KBM-7 (cell line): ENCODE data around the gene RASGRF1.

ENCODE experiments used
- DNase-seq: peaks from one replicate; pipeline ENCODE4 v3.0.0-alpha.2; 2015
- in situ Hi-C: fragments of 300-500 bp; cut with MboI; formaldehyde crosslinking; loops from 2 replicates; pipeline ENCODE4 v1.14.3; 2020; ENCODE audit warnings: low sequenced_read_pairs, low pct_unique_long_range_greater_than_20kb, mixed read lengths

RASGRF1 gene

GRCh38 chr15:79101866-79102581 lies 11.4 kb upstream of the RASGRF1 start:
- in situ Hi-C loops = no loop called here
- no peak for DNase-seq

DNA sequence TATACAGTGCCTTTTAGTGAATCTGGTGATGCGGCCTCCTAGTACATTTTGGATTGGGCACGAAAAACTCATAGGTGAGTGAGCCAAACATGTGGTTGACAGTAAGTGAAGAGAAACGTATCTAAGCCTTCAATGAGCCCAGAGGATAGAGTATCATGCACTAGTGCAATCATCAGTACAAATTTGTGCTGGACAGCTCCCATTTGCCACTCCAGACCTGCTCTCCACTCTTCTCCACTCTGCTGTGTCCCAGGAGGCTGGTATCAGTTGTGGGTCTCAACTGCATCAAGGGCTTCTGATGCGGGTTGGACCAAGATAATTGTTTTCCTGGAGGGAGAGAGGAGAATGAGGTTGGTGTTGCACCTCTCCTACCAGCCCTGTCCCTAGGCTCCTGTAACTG lies 9.1 kb upstream of the RASGRF1 start:
- in situ Hi-C loops = no loop called here
- no peak for DNase-seq

- in situ Hi-C loops = no loop called here
- DNase-seq = no peak
Measured at GRCh38 chr15:79094611-79095021, 4.0 kb upstream of the RASGRF1 start.

GRCh38 chr15:79093352-79093935 lies 2.9 kb upstream of the RASGRF1 start:
- in situ Hi-C loops = no loop called here
- no peak for DNase-seq

- in situ Hi-C loops = no loop called here
- DNase-seq = no peak
Measured at GRCh38 chr15:79092382-79092781, 1.8 kb upstream of the RASGRF1 start.

GRCh38 chr15:79091204-79091867 lies 756 bp upstream of the RASGRF1 start:
- DNase-seq = peak; percentile 15
- in situ Hi-C loops = no loop called here

DNA sequence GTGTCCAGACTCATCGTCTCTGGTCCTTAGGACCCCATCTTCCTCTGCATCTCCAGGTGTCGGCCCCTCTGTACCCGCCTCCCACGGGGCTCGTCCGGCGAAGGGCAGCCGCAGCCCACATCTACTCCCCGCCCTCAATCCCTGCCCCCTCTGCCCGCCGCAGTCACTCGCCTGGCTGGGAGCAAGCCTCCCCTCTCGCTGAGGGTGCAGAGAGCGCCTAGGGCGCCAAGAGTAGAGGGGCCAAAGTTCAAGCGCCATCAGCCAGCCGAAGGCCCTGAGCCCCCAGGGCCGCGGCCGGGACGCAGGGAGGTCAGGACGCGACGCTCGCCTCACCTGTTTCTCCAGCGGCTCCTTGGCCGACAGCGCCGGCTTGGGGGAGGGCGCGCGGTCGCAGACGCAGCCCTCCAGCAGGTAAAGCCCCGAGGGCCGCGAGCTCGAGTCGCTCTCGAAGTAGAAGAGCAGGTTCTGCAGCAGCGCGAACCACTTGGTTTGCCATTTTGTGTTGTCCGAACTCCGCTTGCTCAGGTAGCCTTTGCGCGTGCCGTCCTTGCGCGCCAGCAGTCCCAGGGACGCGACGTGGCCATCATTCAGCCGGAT lies 592 bp downstream of the RASGRF1 start:
- DNase-seq = no peak
- in situ Hi-C loops = no loop called here

- no peak for DNase-seq
- in situ Hi-C loops = no loop called here
Measured at GRCh38 chr15:79089331-79089889, 1.2 kb downstream of the RASGRF1 start.

GRCh38 chr15:79088426-79089205 lies 2.0 kb downstream of the RASGRF1 start:
- in situ Hi-C loops = no loop called here

DNA sequence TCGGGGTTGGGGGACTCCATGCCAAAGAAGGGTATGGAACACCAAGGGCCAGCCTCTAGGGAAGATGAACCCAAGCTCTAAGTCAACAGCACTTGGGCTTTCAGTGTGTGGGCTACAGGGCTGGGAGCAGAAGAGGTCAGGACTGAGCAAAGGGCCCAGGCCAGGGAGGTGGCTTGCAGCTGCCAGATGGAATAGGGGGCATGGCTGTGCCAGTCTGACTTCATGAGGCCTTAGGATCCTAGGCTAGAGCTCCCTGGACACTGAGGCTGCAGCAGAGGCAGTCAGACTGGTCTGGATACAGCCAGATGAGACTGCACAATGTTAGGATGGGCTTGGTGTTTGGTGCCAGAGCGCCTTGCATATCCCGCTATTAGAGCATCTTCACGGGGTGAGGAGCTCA lies 3.8 kb downstream of the RASGRF1 start:
- no peak for DNase-seq
- in situ Hi-C loops = no loop called here

More at GRCh38 chr15:79088426-79089205, 2.0 kb downstream of the RASGRF1 start:
- DNase-seq = no peak

DNA sequence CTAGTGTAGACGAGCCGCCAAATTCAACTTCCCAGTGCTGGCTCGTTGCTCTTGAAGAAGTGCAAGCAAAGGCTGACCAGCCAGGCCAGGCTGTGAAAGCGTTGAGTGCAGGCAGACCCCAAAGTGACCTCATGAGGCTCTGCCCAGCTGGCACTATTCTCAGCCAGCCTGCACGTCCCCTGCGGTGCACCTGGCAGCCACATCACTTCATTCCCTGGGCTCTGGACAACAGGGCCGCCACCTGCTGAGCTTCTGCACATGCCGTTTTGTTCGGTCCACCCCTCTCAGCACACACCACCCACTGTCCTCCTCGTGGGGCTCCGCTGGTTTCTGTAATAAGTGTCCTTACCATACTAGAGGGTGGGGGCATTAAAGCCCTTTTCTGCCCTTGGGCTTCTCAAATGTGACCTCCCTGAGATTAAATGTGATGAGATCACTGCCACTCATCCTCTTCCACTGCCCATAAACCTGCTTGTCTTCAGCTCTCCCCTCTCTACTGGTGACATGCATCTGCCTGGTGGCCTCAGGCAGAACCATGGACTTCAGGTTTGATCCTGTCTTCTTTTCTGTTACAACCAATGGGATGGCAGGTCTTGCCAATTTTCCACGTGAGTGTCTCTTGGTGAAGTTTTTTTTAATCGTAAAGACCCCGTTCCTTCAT lies 6.1 kb downstream of the RASGRF1 start:
- no peak for DNase-seq

DNA sequence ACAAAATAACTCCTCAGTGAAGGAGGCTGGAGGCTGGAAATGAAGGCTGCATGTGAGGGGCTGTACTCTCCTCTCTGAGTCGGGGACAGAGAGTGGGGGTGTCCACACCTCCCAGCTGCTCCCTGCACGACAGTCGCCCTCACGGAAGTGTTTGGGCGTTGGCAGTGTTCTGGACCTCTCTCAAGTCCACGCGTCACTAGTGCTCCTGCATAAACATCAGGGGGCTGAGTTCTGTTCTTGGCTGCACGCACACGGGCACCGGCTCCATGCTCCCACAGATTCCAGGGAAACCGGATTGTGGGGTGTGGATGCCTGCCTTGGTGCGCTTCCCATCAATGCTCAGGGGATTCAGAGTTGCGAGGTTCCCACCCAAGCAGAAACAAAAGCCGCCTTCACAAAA lies 7.4 kb downstream of the RASGRF1 start:
- no peak for DNase-seq
- in situ Hi-C loops = no loop called here

More for the DNA sequence above, 6.1 kb downstream of the RASGRF1 start:
- in situ Hi-C loops = no loop called here

DNA sequence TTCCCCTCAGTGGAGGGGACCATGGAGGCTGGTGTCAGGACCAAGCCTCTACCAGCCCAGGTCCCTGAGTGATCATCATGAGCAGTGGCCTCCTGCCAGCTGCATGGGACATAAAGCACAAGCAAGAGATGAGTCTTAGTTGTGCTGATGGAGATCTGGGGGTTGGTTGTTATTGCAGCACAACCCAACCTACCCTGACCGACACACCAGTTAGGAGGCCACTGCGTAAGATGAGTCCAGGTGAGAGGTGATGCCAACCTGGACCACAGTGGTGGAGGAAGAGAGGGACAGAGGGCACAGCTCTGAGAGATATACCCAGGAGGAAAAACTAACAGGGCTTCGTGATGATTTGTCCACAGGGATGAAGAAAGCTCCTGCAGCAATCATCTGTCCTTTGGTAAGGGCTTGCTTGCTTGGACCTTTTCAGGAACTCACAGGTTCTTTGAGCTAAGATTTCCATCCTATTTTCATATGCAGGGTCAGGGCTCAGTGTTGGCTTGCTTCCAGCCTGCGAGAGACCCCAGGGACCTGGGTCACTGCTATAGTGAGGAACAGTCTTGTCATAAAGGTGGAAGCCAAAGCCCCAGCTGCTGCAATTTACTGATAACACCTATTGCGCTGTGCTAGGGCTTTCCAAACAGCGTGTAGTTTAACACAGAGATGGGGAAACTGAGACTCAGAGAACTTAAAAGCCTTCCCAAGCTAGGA lies 8.1 kb downstream of the RASGRF1 start:
- in situ Hi-C loops = no loop called here
- DNase-seq = no peak

- in situ Hi-C loops = no loop called here
- DNase-seq = peak; percentile 29
Measured at GRCh38 chr15:79078763-79079410, 11.7 kb downstream of the RASGRF1 start.

GRCh38 chr15:79078003-79078402 lies 12.6 kb downstream of the RASGRF1 start:
- in situ Hi-C loops = no loop called here
- DNase-seq = no peak

GRCh38 chr15:79076661-79077060 lies 13.9 kb downstream of the RASGRF1 start:
- in situ Hi-C loops = no loop called here
- DNase-seq = no peak

GRCh38 chr15:79075256-79075655 lies 15.3 kb downstream of the RASGRF1 start:
- in situ Hi-C loops = no loop called here

GRCh38 chr15:79073336-79073735 lies 17.2 kb downstream of the RASGRF1 start:
- in situ Hi-C loops = no loop called here
- DNase-seq = no peak

More at GRCh38 chr15:79075256-79075655, 15.3 kb downstream of the RASGRF1 start:
- no peak for DNase-seq
